Measurements from ENCODE around the gene TRIM49C.
"Not testable (repeated sequence)": the region's sequence is repeated elsewhere in the genome, so short reads cannot be mapped to it uniquely, and the experiment has no call there.

Gene TRIM49C

GRCh38 chr11:90030806-90031205 is at the start of gene TRIM49C:
TSS of gene TRIM49C (plus strand) at chr11:90031106. CDS start at chr11:90035212, 4,106 bp downstream.
- not testable (repeated sequence) for DNase-seq

GRCh38 chr11:90024184-90024583 is 6.7 kb upstream of the TRIM49C start:
- not testable (repeated sequence) for DNase-seq

- DNase-seq, result not testable (repeated sequence)
Measured at GRCh38 chr11:90051591-90052209, 20.8 kb downstream of the TRIM49C start.

GRCh38 chr11:90052311-90052710 is 21.4 kb downstream of the TRIM49C start:
- DNase-seq, result not testable (repeated sequence)

GRCh38 chr11:90053545-90053944 is 22.6 kb downstream of the TRIM49C start:
- not testable (repeated sequence) for DNase-seq

- DNase-seq, result not testable (repeated sequence)
Measured at GRCh38 chr11:90085650-90086049, 54.7 kb downstream of the TRIM49C start, which contains the start of gene UBTFL1. TSS of gene UBTFL1 (plus strand) at chr11:90085950. CDS start at chr11:90085950, 0 bp downstream.

GRCh38 chr11:90088731-90089130 is 57.8 kb downstream of the TRIM49C start:
- not testable (repeated sequence) for DNase-seq

Data from NCI-H69 (cell line).